Fibroblast of lung (primary cell): ENCODE data around the gene ATXN8OS.

Experiments
- EZH2 ChIP-seq: IDR thresholded peaks from 2 replicates; pipeline ENCODE4 v1.5.1; 2012; ENCODE audit warnings: low read length, control low read depth, mild to moderate bottlenecking; ENCODE audit errors: missing control alignments
- TF ChIP-seq, protein P1 (sequence below), 2 donors: IDR thresholded peaks in 1 of 2; conservative IDR thresholded peaks in 1 of 2; 1 replicate in 1 of 2; 2 replicates in 1 of 2; pipeline ENCODE4 v1.5.1; 2011 to 2012; ENCODE audit warnings: low read length in 2 of 2, control low read depth in 1 of 2, inconsistent platforms in 1 of 2, low read depth in 1 of 2, mild to moderate bottlenecking in 1 of 2

- TF ChIP-seq, protein P1, sequence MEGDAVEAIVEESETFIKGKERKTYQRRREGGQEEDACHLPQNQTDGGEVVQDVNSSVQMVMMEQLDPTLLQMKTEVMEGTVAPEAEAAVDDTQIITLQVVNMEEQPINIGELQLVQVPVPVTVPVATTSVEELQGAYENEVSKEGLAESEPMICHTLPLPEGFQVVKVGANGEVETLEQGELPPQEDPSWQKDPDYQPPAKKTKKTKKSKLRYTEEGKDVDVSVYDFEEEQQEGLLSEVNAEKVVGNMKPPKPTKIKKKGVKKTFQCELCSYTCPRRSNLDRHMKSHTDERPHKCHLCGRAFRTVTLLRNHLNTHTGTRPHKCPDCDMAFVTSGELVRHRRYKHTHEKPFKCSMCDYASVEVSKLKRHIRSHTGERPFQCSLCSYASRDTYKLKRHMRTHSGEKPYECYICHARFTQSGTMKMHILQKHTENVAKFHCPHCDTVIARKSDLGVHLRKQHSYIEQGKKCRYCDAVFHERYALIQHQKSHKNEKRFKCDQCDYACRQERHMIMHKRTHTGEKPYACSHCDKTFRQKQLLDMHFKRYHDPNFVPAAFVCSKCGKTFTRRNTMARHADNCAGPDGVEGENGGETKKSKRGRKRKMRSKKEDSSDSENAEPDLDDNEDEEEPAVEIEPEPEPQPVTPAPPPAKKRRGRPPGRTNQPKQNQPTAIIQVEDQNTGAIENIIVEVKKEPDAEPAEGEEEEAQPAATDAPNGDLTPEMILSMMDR (conservative IDR thresholded peaks at IDR 0.05 in 1 of 2, IDR thresholded peaks at IDR 0.05 in 1 of 2; ENCODE audit: low read depth in 1 of 2, low read length in 2 of 2), result no peak
- no peak for TF ChIP-seq EZH2
These were observed 905 bp downstream of the ATXN8OS start, which contains the start of gene KLHL1 for GRCh38 chr13:70108356-70109105.
